Mesenchymal stem cell (in vitro differentiated cells and primary cell): ENCODE measurements around the gene SLC5A3.

Experiments used
- DNase-seq: peaks from one replicate; pipeline ENCODE4 v3.0.0-alpha.2; 2013
- H2AFZ ChIP-seq: one replicate; pipeline ENCODE4 v1.6.1; 2013; ENCODE audit warnings: low read depth, mild to moderate bottlenecking, control low read depth, inconsistent platforms, low read length, moderate library complexity
- H2AK5ac ChIP-seq: 2 replicates; pipeline ENCODE4 v1.6.1; 2013; ENCODE audit warnings: low read length, moderate library complexity, mild to moderate bottlenecking, inconsistent platforms; ENCODE audit not compliant: severe bottlenecking
- H2BK120ac ChIP-seq: one replicate; pipeline ENCODE4 v1.6.1; 2013; ENCODE audit warnings: low read depth, mild to moderate bottlenecking, inconsistent platforms, low read length, moderate library complexity
- H2BK12ac ChIP-seq, 2 experiments: one replicate each; pipeline ENCODE4 v1.6.1; 2013; ENCODE audit warnings: inconsistent platforms in 2 of 2, low read length in 2 of 2, mild to moderate bottlenecking in 2 of 2, moderate library complexity in 2 of 2, control low read depth in 1 of 2
- H2BK15ac ChIP-seq: one replicate; pipeline ENCODE4 v1.6.1; 2013; ENCODE audit warnings: mild to moderate bottlenecking, low read depth, inconsistent platforms; ENCODE audit not compliant: poor library complexity, severe bottlenecking
- H2BK5ac ChIP-seq: 2 replicates; pipeline ENCODE4 v1.6.1; 2013; ENCODE audit warnings: low read depth, mild to moderate bottlenecking, low read length, control low read depth, inconsistent platforms; ENCODE audit not compliant: poor library complexity, severe bottlenecking
- H3K14ac ChIP-seq, 2 experiments: one replicate each; pipeline ENCODE4 v1.6.1; 2013; ENCODE audit warnings: inconsistent platforms in 2 of 2, low read length in 2 of 2, control low read depth in 1 of 2, mild to moderate bottlenecking in 1 of 2, moderate library complexity in 1 of 2
- H3K18ac ChIP-seq, 2 experiments: one replicate each; pipeline ENCODE4 v1.6.1; 2013; ENCODE audit warnings: inconsistent platforms in 2 of 2, low read length in 2 of 2, control low read depth in 1 of 2, low read depth in 1 of 2, mild to moderate bottlenecking in 1 of 2
- H3K23ac ChIP-seq, 2 experiments: one replicate each; pipeline ENCODE4 v1.6.1; 2013; ENCODE audit warnings: inconsistent platforms in 2 of 2, low read length in 2 of 2, mild to moderate bottlenecking in 2 of 2, moderate library complexity in 2 of 2, control low read depth in 1 of 2
- H3K27ac ChIP-seq: 2 replicates; pipeline ENCODE4 v1.5.1; 2013; ENCODE audit warnings: mild to moderate bottlenecking, moderate library complexity, low read length, control low read depth, inconsistent platforms; ENCODE audit not compliant: poor library complexity, severe bottlenecking
- H3K27me3 ChIP-seq, 2 experiments: 2 replicates each; pipeline versions ENCODE4 v1.6.1 to v1.7.0; 2013; ENCODE audit warnings: low read length in 2 of 2, mild to moderate bottlenecking in 2 of 2, moderate library complexity in 2 of 2, control low read depth in 1 of 2, inconsistent platforms in 1 of 2; ENCODE audit not compliant: control insufficient read depth in 1 of 2, insufficient read depth in 1 of 2
- H3K36me3 ChIP-seq, 2 experiments: 2 replicates each; pipeline versions ENCODE4 v1.6.1 to v1.7.0; 2013; ENCODE audit warnings: low read length in 2 of 2, control low read depth in 1 of 2, inconsistent platforms in 1 of 2, low read depth in 1 of 2, mild to moderate bottlenecking in 1 of 2; ENCODE audit not compliant: insufficient read depth in 2 of 2, control insufficient read depth in 1 of 2
- H3K4ac ChIP-seq, 2 experiments: one replicate each; pipeline ENCODE4 v1.6.1; 2013; ENCODE audit warnings: inconsistent platforms in 2 of 2, low read length in 2 of 2, mild to moderate bottlenecking in 2 of 2, moderate library complexity in 2 of 2, control low read depth in 1 of 2, low read depth in 1 of 2
- H3K4me1 ChIP-seq: 2 replicates; pipeline ENCODE4 v1.6.1; 2013; ENCODE audit warnings: low read depth, low read length, control low read depth; ENCODE audit not compliant: control insufficient read depth, insufficient read depth
- H3K4me2 ChIP-seq: 2 replicates; pipeline ENCODE4 v1.6.1; 2013; ENCODE audit warnings: low read length, mild to moderate bottlenecking, inconsistent platforms; ENCODE audit not compliant: poor library complexity, severe bottlenecking
- H3K4me3 ChIP-seq, 2 experiments: 2 replicates each; pipeline versions ENCODE4 v1.5.1 to v1.7.0; 2013; ENCODE audit warnings: low read length in 2 of 2, mild to moderate bottlenecking in 2 of 2, control low read depth in 1 of 2, low read depth in 1 of 2; ENCODE audit not compliant: insufficient read depth in 1 of 2
- H3K79me1 ChIP-seq: replicated peaks from 2 replicates; pipeline ENCODE4 v1.6.1; 2013; ENCODE audit warnings: mild to moderate bottlenecking, control low read depth, low read length, inconsistent platforms; ENCODE audit not compliant: poor library complexity, severe bottlenecking
- H3K9ac ChIP-seq: 2 replicates; pipeline ENCODE4 v1.7.0; 2013; ENCODE audit warnings: mild to moderate bottlenecking, low read length, moderate library complexity
- H3K9me3 ChIP-seq: 2 replicates; pipeline ENCODE4 v1.7.0; 2013; ENCODE audit warnings: mild to moderate bottlenecking, low read length; ENCODE audit not compliant: control insufficient read depth
- H4K8ac ChIP-seq: one replicate; pipeline ENCODE4 v1.6.1; 2013; ENCODE audit warnings: inconsistent platforms, mild to moderate bottlenecking, low read length, moderate library complexity
- H4K91ac ChIP-seq: one replicate; pipeline ENCODE4 v1.6.1; 2013; ENCODE audit warnings: mild to moderate bottlenecking, low read length, inconsistent platforms
- WGBS: methylation state at CpG from one replicate; pipeline ENCODE4 v1.1.7; 2013; ENCODE audit warnings: mixed read lengths; 5-methylcytosine and 5-hydroxymethylcytosine counted together

Gene SLC5A3

DNA sequence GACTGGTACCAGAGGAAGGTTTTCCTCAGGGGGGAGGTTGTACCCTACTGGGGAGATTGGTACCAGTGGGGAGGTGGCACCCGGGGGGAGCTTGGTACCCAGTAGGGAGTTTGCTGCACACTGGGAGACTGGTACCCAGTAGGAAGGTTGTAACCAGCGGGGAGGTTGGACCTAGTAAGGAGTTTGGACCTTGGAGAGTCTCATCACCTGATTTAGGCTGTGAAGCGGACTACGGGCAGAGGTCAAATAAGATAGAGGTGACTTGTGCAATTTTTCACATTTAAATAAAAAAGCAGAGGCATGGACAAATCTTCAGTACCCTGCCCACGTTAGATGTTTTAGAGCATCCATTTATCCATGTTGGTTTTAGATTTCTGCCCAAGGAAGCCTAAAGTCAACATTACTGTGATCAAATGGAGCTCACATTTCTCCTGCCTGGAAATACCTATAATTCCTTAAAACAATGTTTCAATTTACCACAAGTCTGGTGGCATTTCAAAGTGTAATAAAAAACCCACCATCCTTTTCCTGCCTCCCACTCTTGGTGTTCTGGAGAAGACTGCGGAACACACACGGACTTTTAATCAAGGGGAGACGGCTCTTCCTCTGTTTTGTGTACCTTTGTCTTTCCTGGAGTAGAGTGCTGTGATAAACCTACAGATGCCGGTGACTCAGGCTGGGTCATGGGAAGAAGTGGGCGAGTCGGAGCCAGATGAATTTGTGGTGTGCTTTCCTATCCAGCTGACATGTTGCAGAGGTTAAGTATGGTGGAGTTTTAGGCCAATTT, 36.2 kb upstream of the SLC5A3 start:
- H3K4me1 ChIP-seq, result peaks cover 14% of the 10 kb centered on the region
- no peaks in the 10 kb centered on the region for H3K79me1 ChIP-seq
- DNase-seq, result peak; percentile 42
- no peak overlapping the region for H3K9ac ChIP-seq
- no peak overlapping the region for H3K4me2 ChIP-seq
- peak overlapping the region in 1 of 2 experiments; percentile 22 for H3K14ac ChIP-seq
- no peaks in the 10 kb centered on the region for H3K9me3 ChIP-seq
- peak overlapping the region; percentile 52 for H3K27ac ChIP-seq
- H3K4me3 ChIP-seq, result no peak overlapping the region
- H2BK120ac ChIP-seq, result no peak overlapping the region
- H4K8ac ChIP-seq, result no peak overlapping the region
- H3K4ac ChIP-seq, result peak overlapping the region in 1 of 2 experiments; percentile 10
- H2BK15ac ChIP-seq, result peak overlapping the region; percentile 9
- no peaks in the 10 kb centered on the region for H3K27me3 ChIP-seq
- H2AFZ ChIP-seq, result no peak overlapping the region
- WGBS, result 74% methylated on average over 9 of the region's 11 CpGs
- H3K36me3 ChIP-seq, result no peaks in the 10 kb centered on the region
- no peak overlapping the region for H4K91ac ChIP-seq
- no peak overlapping the region for H2BK12ac ChIP-seq
- H3K18ac ChIP-seq, result no peak overlapping the region
- H3K23ac ChIP-seq, result no peak overlapping the region
- H2BK5ac ChIP-seq, result no peak overlapping the region
- peak overlapping the region; percentile 97 for H2AK5ac ChIP-seq

DNA sequence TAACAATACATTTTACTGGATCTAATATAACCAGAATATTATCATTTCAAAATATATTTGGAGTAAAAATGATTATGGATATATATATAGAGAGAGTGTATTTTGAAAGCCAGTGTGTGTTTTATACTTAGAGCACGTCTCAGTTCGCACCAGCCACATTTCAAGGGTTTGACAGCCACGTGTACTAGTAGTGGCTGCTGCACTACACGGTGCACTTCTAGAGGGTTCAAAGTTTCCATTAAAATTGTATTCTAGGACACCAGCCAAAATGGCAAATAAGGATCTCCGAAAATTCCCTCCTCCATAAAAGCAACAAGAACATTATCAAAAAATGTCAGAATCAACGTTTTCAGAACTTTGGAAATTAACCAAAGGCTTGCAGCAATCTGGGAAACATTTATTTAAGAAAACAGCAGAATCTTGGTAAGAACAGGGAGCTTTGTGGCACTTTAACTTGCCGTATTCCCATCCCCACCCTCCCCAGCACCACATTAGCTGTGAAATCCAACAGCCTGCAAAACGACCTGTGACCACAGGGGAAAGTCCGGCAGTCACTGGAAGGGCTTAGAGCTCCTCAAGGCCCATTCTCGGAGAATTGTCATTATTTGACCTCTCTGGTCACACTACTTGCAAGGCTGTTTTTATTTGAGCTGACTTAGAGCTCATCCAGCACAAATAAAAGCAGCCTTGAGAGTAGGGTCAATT, 33.5 kb upstream of the SLC5A3 start:
- no peak for DNase-seq
- H4K8ac ChIP-seq, result no peak overlapping the region
- H3K18ac ChIP-seq, result no peak overlapping the region
- H3K4ac ChIP-seq, result no peak overlapping the region
- H2BK15ac ChIP-seq, result no peak overlapping the region
- H3K4me1 ChIP-seq, result peaks cover 12% of the 10 kb centered on the region
- H3K23ac ChIP-seq, result no peak overlapping the region
- H3K4me2 ChIP-seq, result no peak overlapping the region
- no peak overlapping the region for H2BK5ac ChIP-seq
- no peak overlapping the region for H3K4me3 ChIP-seq
- H2BK120ac ChIP-seq, result no peak overlapping the region
- no peak overlapping the region for H3K9ac ChIP-seq
- no peaks in the 10 kb centered on the region for H3K27me3 ChIP-seq
- H2AFZ ChIP-seq, result no peak overlapping the region
- H2BK12ac ChIP-seq, result no peak overlapping the region
- no peaks in the 10 kb centered on the region for H3K79me1 ChIP-seq
- H3K14ac ChIP-seq, result no peak overlapping the region
- peak overlapping the region; percentile 47 for H2AK5ac ChIP-seq
- WGBS, result 80% methylated on average over 10 of the region's 10 CpGs
- H3K36me3 ChIP-seq, result no peaks in the 10 kb centered on the region
- H3K27ac ChIP-seq, result no peak overlapping the region
- no peak overlapping the region for H4K91ac ChIP-seq
- no peaks in the 10 kb centered on the region for H3K9me3 ChIP-seq

DNA sequence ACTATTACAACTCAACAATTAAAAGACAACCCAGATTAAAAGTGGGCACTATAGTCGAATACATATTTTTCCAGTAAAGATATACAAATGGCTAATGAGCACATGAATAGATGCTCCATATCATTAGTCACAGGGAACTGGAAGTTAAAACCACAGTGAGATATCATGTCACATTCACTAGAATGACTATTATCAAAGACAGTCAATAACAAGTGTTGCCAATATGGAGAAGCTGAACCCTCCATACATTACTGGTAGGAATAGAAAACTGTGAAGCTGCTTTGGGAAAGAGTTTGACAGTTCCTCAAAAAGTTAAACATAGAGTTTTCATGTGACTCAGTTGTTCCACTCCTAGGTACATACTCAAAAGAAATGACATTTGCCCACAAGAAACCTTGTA, 30.6 kb upstream of the SLC5A3 start:
- Histone ChIP-seq H2AFZ (no peak overlapping the region), H3K4me2 (no peak overlapping the region), H3K4me3 (no peak overlapping the region), H4K91ac (no peak overlapping the region), H3K27ac (no peak overlapping the region), H2BK120ac (no peak overlapping the region), H3K23ac (no peak overlapping the region), H3K14ac (no peak overlapping the region), H3K4me1 (no peaks in the 10 kb centered on the region), H3K9ac (no peak overlapping the region), H2BK12ac (no peak overlapping the region), H3K27me3 (no peaks in the 10 kb centered on the region), H3K36me3 (no peaks in the 10 kb centered on the region), H4K8ac (no peak overlapping the region), H2BK15ac (no peak overlapping the region), H3K4ac (no peak overlapping the region), H2BK5ac (no peak overlapping the region), H3K18ac (no peak overlapping the region), H3K9me3 (no peaks in the 10 kb centered on the region), H3K79me1 (no peaks in the 10 kb centered on the region), H2AK5ac (no peak overlapping the region)
- DNase-seq, result no peak
- WGBS, result 86% methylated on average over 1 of the region's 1 CpG

DNA sequence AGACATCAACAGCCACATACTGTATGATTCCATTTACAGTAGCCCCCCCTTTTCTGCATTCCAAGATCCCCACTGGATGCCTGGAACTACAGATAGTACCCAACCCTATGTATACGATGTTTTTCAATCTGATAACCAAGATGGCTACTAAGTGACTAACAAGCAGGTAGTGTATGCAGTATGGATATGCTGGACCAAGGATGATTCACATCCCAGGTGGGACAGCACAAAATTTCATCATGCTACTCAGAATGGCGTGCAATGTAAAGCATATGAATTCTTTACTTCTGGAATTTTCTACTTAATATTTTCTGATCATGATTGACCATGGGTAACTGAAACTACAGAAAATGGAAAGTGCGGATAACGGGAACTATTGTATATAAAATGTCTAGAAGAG, 30.0 kb upstream of the SLC5A3 start:
- H3K9ac ChIP-seq, result no peak overlapping the region
- no peak overlapping the region for H4K91ac ChIP-seq
- H3K27me3 ChIP-seq, result no peaks in the 10 kb centered on the region
- no peak overlapping the region for H3K27ac ChIP-seq
- H2BK12ac ChIP-seq, result no peak overlapping the region
- no peak overlapping the region for H3K14ac ChIP-seq
- no peak overlapping the region for H3K23ac ChIP-seq
- H3K4me2 ChIP-seq, result no peak overlapping the region
- H2BK5ac ChIP-seq, result no peak overlapping the region
- H4K8ac ChIP-seq, result no peak overlapping the region
- no peaks in the 10 kb centered on the region for H3K9me3 ChIP-seq
- 92% methylated on average over 4 of the region's 4 CpGs for WGBS
- no peak overlapping the region for H2AK5ac ChIP-seq
- H3K79me1 ChIP-seq, result no peaks in the 10 kb centered on the region
- DNase-seq, result no peak
- H3K36me3 ChIP-seq, result no peaks in the 10 kb centered on the region
- H3K4me3 ChIP-seq, result no peak overlapping the region
- no peak overlapping the region for H2BK15ac ChIP-seq
- no peak overlapping the region for H3K4ac ChIP-seq
- no peak overlapping the region for H2BK120ac ChIP-seq
- H3K18ac ChIP-seq, result no peak overlapping the region
- H3K4me1 ChIP-seq, result no peaks in the 10 kb centered on the region
- H2AFZ ChIP-seq, result no peak overlapping the region
